Measurements from ENCODE around the gene BCL11B.

GRCh38 chr14:99272899-99273765 lies 1.1 kb upstream of the BCL11B start:
- TF ChIP-seq CTCF (conservative IDR thresholded peaks at IDR 0.05 in 1 of 2, IDR thresholded peaks at IDR 0.05 in 1 of 2; ENCODE audit: low read depth in 1 of 2, low read length in 2 of 2) (no peak), EZH2 (IDR thresholded peaks at IDR 0.05; ENCODE audit: low read length, missing control alignments) (peak; percentile 82)
